PFSK-1 (cell line): ENCODE data around the gene HTRA3.

ENCODE experiments used
- FOXP2 ChIP-seq: optimal IDR thresholded peaks from 2 replicates; pipeline ENCODE3; 2011; ENCODE audit warnings: borderline replicate concordance, control low read depth, inconsistent platforms; ENCODE audit not compliant: insufficient read depth; ENCODE audit errors: extremely low read length, extremely low read depth
- POLR2AphosphoS5 ChIP-seq: IDR thresholded peaks from 2 replicates; pipeline ENCODE4 v1.6.1; 2012; ENCODE audit warnings: low read depth, mild to moderate bottlenecking, control low read depth, low read length, moderate library complexity
- REST ChIP-seq, 2 experiments: IDR thresholded peaks; 2 replicates each; pipeline versions ENCODE4 v1.6.1 to v1.8.0; 2011 to 2012; ENCODE audit warnings: low read depth in 2 of 2, low read length in 2 of 2, control low read depth in 1 of 2, inconsistent platforms in 1 of 2, mild to moderate bottlenecking in 1 of 2, moderate library complexity in 1 of 2; ENCODE audit not compliant: insufficient read depth in 1 of 2
- SIN3A ChIP-seq: IDR thresholded peaks from 2 replicates; pipeline ENCODE4 v1.6.1; 2012; ENCODE audit warnings: mild to moderate bottlenecking, low read length, moderate library complexity, borderline replicate concordance; ENCODE audit not compliant: insufficient read depth
- TAF1 ChIP-seq: IDR thresholded peaks from 2 replicates; pipeline ENCODE4 v1.6.1; 2012; ENCODE audit warnings: low read length, control low read depth, borderline replicate concordance; ENCODE audit not compliant: insufficient read depth

The HTRA3 gene

GRCh38 chr4:8244001-8244757 lies 25.4 kb upstream of the HTRA3 start:
- TF ChIP-seq FOXP2 (no peak), REST (IDR thresholded peaks at IDR 0.05; ENCODE audit: insufficient read depth in 1 of 2, low read depth in 2 of 2, low read length in 2 of 2) (no peak), TAF1 (no peak), POLR2AphosphoS5 (no peak), SIN3A (no peak)

GRCh38 chr4:8244931-8245460 lies 24.6 kb upstream of the HTRA3 start:
- no peak for TF ChIP-seq FOXP2
- TF ChIP-seq POLR2AphosphoS5 = no peak

GRCh38 chr4:8245884-8246833 lies 23.4 kb upstream of the HTRA3 start:
- no peak for TF ChIP-seq TAF1
- no peak for TF ChIP-seq SIN3A
- no peak for TF ChIP-seq FOXP2
- no peak for TF ChIP-seq POLR2AphosphoS5
- no peak for TF ChIP-seq REST (IDR thresholded peaks at IDR 0.05; ENCODE audit: insufficient read depth in 1 of 2, low read depth in 2 of 2, low read length in 2 of 2)

GRCh38 chr4:8247047-8247930 lies 22.3 kb upstream of the HTRA3 start:
- no peak for TF ChIP-seq SIN3A
- no peak for TF ChIP-seq TAF1
- no peak for TF ChIP-seq FOXP2
- TF ChIP-seq REST (IDR thresholded peaks at IDR 0.05; ENCODE audit: insufficient read depth in 1 of 2, low read depth in 2 of 2, low read length in 2 of 2) = no peak
- TF ChIP-seq POLR2AphosphoS5 = no peak

- TF ChIP-seq FOXP2 (no peak), REST (IDR thresholded peaks at IDR 0.05; ENCODE audit: insufficient read depth in 1 of 2, low read depth in 2 of 2, low read length in 2 of 2) (no peak), SIN3A (no peak), POLR2AphosphoS5 (no peak), TAF1 (no peak)
These were observed 21.5 kb upstream of the HTRA3 start for GRCh38 chr4:8248091-8248490.
